ENCODE measurements around the gene ZNF865. TPM values are rescaled to one million over a fixed set of nuclear protein-coding genes. Genes with fewer than 3 reads are reported as not detected.

The ZNF865 gene
- total RNA-seq, 2 experiments from 2014 or later, result 3.0 to 11.3 TPM

DNA sequence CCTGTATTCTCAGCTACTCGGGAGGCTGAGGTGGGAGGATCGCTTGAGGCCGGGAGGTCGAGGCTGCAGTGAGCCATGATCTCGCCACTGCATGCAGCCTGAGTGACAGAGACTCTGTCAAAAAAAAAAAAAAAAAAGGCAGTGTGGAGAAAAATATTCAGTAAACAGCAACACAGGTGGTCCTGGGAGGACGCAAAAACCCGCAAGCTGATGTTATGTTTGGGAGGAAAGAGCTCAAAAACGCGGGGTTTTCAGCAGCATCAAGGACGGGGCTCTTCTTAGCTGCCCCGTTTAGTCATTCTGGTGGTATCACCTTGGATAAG lies 19.5 kb downstream of the ZNF865 start:
- BruUV-seq (replicated peaks), result no TSS peak
- H3K27ac ChIP-seq (ENCODE audit: low read depth, low read length, poor library complexity, severe bottlenecking), result no peak overlapping the region

DNA sequence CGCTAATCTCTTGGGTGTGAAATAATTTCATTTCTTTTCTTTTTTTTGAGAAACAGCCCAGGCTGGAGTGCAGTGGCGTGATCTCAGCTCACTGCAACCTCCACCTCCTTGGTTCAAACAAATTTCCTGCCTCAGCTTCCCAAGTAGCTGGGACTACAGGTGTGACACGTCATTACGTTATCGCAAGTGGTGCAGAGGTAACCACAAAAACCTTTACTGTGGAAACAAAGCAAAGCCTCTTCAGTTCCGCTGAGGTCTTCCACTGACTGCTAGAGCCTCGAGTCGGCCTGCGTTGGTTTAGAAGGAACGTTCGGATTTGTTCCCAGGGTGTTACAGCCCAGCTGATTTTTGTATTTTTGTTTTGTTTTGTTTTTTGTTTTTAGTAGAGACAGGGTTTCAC lies 20.9 kb downstream of the ZNF865 start:
- no peaks in the 10 kb centered on the region for H3K79me2 ChIP-seq (ENCODE audit: insufficient read depth, low read depth, low read length)
- H4K20me1 ChIP-seq (ENCODE audit: insufficient read depth, low read length), result no peaks in the 10 kb centered on the region
- H3K4me1 ChIP-seq (ENCODE audit: insufficient read depth, low read length, poor library complexity, severe bottlenecking), result peaks cover 11% of the 10 kb centered on the region
- no peaks in the 10 kb centered on the region for H3K9me2 ChIP-seq (ENCODE audit: insufficient read depth, low read length)
- no peaks in the 10 kb centered on the region for H3K9me3 ChIP-seq (ENCODE audit: low read length)
- H3K4me3 ChIP-seq (ENCODE audit: low read depth, low read length, poor library complexity, severe bottlenecking), result no peak overlapping the region
- no peak overlapping the region for H3K4me2 ChIP-seq (ENCODE audit: low read length)
- no peak overlapping the region for H2AFZ ChIP-seq (ENCODE audit: low read length)
- no peak for TF ChIP-seq EZH2phosphoT487 (IDR thresholded peaks at IDR 0.05; ENCODE audit: borderline replicate concordance, low read depth, low read length)
- TF ChIP-seq, protein P1, sequence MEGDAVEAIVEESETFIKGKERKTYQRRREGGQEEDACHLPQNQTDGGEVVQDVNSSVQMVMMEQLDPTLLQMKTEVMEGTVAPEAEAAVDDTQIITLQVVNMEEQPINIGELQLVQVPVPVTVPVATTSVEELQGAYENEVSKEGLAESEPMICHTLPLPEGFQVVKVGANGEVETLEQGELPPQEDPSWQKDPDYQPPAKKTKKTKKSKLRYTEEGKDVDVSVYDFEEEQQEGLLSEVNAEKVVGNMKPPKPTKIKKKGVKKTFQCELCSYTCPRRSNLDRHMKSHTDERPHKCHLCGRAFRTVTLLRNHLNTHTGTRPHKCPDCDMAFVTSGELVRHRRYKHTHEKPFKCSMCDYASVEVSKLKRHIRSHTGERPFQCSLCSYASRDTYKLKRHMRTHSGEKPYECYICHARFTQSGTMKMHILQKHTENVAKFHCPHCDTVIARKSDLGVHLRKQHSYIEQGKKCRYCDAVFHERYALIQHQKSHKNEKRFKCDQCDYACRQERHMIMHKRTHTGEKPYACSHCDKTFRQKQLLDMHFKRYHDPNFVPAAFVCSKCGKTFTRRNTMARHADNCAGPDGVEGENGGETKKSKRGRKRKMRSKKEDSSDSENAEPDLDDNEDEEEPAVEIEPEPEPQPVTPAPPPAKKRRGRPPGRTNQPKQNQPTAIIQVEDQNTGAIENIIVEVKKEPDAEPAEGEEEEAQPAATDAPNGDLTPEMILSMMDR (conservative IDR thresholded peaks at IDR 0.05; ENCODE audit: low read length), result no peak
- CTCF ChIA-PET (ENCODE audit: unreplicated experiment), result interaction anchor here (0.9 kb wide), 1 partner anchor 20 kb away, joined by 3 read pairs; no protein-coding TSS in a partner anchor
- POLR2A ChIA-PET, result no interaction called here
- no peak overlapping the region for H3K27ac ChIP-seq (ENCODE audit: low read depth, low read length, poor library complexity, severe bottlenecking)
- no peak for DNase-seq (ENCODE audit: low spot score)
- BruUV-seq (replicated peaks), result no TSS peak
- intact Hi-C loops (cut with micrococcal nuclease; ENCODE audit: unreplicated experiment), result no loop called here
- H3K36me3 ChIP-seq (ENCODE audit: insufficient read depth, low read length), result no peaks in the 10 kb centered on the region

More for the DNA sequence above, 19.5 kb downstream of the ZNF865 start:
- Histone ChIP-seq H3K36me3 (ENCODE audit: insufficient read depth, low read length) (peaks cover 8% of the 10 kb centered on the region; the same call in 1 of the 2 replicates), H3K9me2 (ENCODE audit: insufficient read depth, low read length) (no peaks in the 10 kb centered on the region), H4K20me1 (ENCODE audit: insufficient read depth, low read length) (no peaks in the 10 kb centered on the region), H2AFZ (ENCODE audit: low read length) (peak overlapping the region; percentile 46; the same call in 1 of the 2 replicates), H3K9me3 (ENCODE audit: low read length) (no peaks in the 10 kb centered on the region), H3K79me2 (ENCODE audit: insufficient read depth, low read depth, low read length) (no peaks in the 10 kb centered on the region), H3K4me3 (ENCODE audit: low read depth, low read length, poor library complexity, severe bottlenecking) (peak overlapping the region; percentile 67), H3K4me2 (ENCODE audit: low read length) (peak overlapping the region; percentile 91), H3K4me1 (ENCODE audit: insufficient read depth, low read length, poor library complexity, severe bottlenecking) (peaks cover 11% of the 10 kb centered on the region)
- TF ChIP-seq EZH2phosphoT487 (IDR thresholded peaks at IDR 0.05; ENCODE audit: borderline replicate concordance, low read depth, low read length), result no peak
- TF ChIP-seq, protein P1 (conservative IDR thresholded peaks at IDR 0.05; ENCODE audit: low read length), result no peak
- CTCF ChIA-PET (ENCODE audit: unreplicated experiment), result interaction anchor here (0.7 kb wide), 1 partner anchor 38 kb away, joined by 3 read pairs; no protein-coding TSS in a partner anchor
- DNase-seq (ENCODE audit: low spot score), result no peak
- intact Hi-C loops (cut with micrococcal nuclease; ENCODE audit: unreplicated experiment), result no loop called here
- POLR2A ChIA-PET, result interaction anchor here (0.5 to 1.3 kb wide), 14 partner anchors 8 to 690 kb away, joined by 3 to 15 read pairs (median 4); partner anchors contain the start of genes FIZ1, U2AF2 and ZSCAN5A

DNA sequence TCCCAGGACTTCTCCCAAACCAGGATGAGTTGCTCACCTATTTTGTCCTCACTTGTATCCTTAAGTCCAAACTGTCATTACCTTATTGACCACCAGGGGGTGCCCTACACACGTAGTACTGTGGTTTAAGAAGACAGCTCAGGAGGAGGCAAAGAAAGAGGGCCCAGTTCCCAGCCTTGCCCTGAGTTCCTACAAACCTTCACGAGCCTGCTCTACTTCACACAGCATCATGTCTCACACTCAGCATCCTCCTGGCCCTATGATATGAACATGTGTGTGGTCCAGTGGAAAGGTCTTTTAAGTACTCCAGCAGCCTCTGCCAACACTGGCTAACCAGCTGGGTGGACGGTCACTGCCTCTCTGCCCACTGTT lies 27.0 kb downstream of the ZNF865 start:
- Histone ChIP-seq H3K79me2 (ENCODE audit: insufficient read depth, low read depth, low read length) (peaks cover 26% of the 10 kb centered on the region), H4K20me1 (ENCODE audit: insufficient read depth, low read length) (no peaks in the 10 kb centered on the region), H3K36me3 (ENCODE audit: insufficient read depth, low read length) (no peaks in the 10 kb centered on the region), H3K27ac (ENCODE audit: low read depth, low read length, poor library complexity, severe bottlenecking) (no peak overlapping the region), H3K9me2 (ENCODE audit: insufficient read depth, low read length) (no peaks in the 10 kb centered on the region), H3K9me3 (ENCODE audit: low read length) (no peaks in the 10 kb centered on the region), H3K4me2 (ENCODE audit: low read length) (peak overlapping the region; percentile 30; the same call in 1 of the 2 replicates), H3K4me3 (ENCODE audit: low read depth, low read length, poor library complexity, severe bottlenecking) (no peak overlapping the region), H2AFZ (ENCODE audit: low read length) (no peak overlapping the region), H3K4me1 (ENCODE audit: insufficient read depth, low read length, poor library complexity, severe bottlenecking) (peaks cover 34% of the 10 kb centered on the region)
- CTCF ChIA-PET (ENCODE audit: unreplicated experiment), result interaction anchor here (0.7 to 1.6 kb wide), 2 partner anchors 15 to 22 kb away, joined by 3 read pairs; partner anchors contain the start of gene U2AF2
- TF ChIP-seq, protein P1 (conservative IDR thresholded peaks at IDR 0.05; ENCODE audit: low read length), result peak; percentile 91
- TF ChIP-seq EZH2phosphoT487 (IDR thresholded peaks at IDR 0.05; ENCODE audit: borderline replicate concordance, low read depth, low read length), result no peak
- POLR2A ChIA-PET, result interaction anchor here (0.6 kb wide), 2 partner anchors 69 to 397 kb away, joined by 3 to 5 read pairs; no protein-coding TSS in a partner anchor
- intact Hi-C loops (cut with micrococcal nuclease; ENCODE audit: unreplicated experiment), result no loop called here
- no TSS peak for BruUV-seq (replicated peaks)
- DNase-seq (ENCODE audit: low spot score), result peak; percentile 96

Measured in OCI-LY7 (cell line).